ENCODE data around the gene DNAJC30. TPM values are rescaled to one million over a fixed set of nuclear protein-coding genes. Genes with fewer than 3 reads are reported as not detected.

Gene DNAJC30
- total RNA-seq, 1 donor from 2014 or later, result 1.6 TPM

DNA sequence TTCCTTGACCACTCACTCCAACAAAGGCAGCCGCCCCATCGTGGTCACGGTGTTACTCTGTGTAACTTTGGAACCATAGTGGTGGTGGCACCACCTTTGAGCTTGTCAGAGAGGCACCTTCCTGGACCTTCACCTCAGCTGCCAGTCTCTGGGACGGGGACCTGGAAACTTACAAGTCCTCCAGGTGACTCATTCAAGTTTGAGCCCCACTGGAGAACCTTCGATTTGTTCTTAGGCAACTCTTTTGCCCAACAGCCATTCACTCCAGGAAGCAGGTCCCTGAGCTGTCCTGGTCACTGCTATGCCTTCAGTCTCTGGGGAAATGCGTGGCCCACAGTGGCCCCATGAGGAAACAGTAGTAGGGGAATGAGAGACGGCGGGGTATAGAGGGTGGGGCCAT, 19.0 kb upstream of the DNAJC30 start:
- Histone ChIP-seq H3K4me3 (ENCODE audit: low read length in 3 of 3) (no peak overlapping the region), H3K27ac (ENCODE audit: low read depth, low read length) (no peak overlapping the region), H3K36me3 (ENCODE audit: control insufficient read depth in 3 of 3, insufficient read depth in 3 of 3, low read length in 3 of 3) (peaks cover 15 to 20% (median 20%) of the 10 kb centered on the region in 3 donors), H3K9me3 (ENCODE audit: control insufficient read depth in 3 of 3, low read length in 3 of 3) (no peaks in the 10 kb centered on the region), H3K4me1 (ENCODE audit: control insufficient read depth in 3 of 3, insufficient read depth in 3 of 3, low read length in 3 of 3) (no peaks in the 10 kb centered on the region), H3K27me3 (ENCODE audit: control insufficient read depth in 3 of 3, insufficient read depth in 3 of 3, low read length in 3 of 3) (no peaks in the 10 kb centered on the region), H3K9ac (ENCODE audit: low read depth in 1 of 3, low read length in 3 of 3) (no peak overlapping the region)

DNA sequence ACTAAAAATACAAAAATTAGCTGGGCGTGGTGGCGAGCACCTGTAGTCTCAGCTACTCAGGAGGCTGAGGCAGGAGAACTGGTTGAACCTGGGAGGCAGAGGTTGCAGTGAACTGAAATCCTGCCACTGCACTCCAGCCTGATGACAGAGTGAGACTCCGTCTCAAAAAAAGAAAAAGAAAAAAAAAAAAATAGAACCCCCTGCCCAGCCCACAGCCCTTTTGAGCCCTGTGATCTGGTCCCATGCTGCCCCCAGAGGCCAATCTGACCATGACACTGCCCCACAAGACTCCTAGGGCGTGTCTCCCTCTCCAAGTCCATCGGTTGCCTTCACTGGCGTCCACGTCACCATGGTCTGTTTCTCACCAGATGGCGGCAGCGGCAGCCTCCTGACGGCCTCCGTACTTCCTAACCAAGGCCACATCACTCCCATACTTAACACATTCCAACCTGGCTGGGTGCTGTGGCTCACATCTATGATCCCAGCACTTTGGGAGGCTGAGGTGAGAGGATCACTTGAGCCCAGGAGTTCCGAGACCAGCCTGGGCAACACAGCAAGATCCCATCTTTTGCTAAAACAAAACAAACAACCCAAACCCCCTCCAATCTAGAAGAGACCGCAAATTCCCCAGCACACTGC, 18.2 kb upstream of the DNAJC30 start:
- H3K36me3 ChIP-seq (ENCODE audit: control insufficient read depth in 3 of 3, insufficient read depth in 3 of 3, low read length in 3 of 3), result peaks cover 21 to 28% (median 25%) of the 10 kb centered on the region in 3 donors
- H3K4me3 ChIP-seq (ENCODE audit: low read length in 3 of 3), result no peak overlapping the region
- H3K9ac ChIP-seq (ENCODE audit: low read depth in 1 of 3, low read length in 3 of 3), result no peak overlapping the region
- no peaks in the 10 kb centered on the region for H3K4me1 ChIP-seq (ENCODE audit: control insufficient read depth in 3 of 3, insufficient read depth in 3 of 3, low read length in 3 of 3)
- H3K27ac ChIP-seq (ENCODE audit: low read depth, low read length), result no peak overlapping the region
- no peaks in the 10 kb centered on the region for H3K9me3 ChIP-seq (ENCODE audit: control insufficient read depth in 3 of 3, low read length in 3 of 3)
- no peaks in the 10 kb centered on the region for H3K27me3 ChIP-seq (ENCODE audit: control insufficient read depth in 3 of 3, insufficient read depth in 3 of 3, low read length in 3 of 3)

DNA sequence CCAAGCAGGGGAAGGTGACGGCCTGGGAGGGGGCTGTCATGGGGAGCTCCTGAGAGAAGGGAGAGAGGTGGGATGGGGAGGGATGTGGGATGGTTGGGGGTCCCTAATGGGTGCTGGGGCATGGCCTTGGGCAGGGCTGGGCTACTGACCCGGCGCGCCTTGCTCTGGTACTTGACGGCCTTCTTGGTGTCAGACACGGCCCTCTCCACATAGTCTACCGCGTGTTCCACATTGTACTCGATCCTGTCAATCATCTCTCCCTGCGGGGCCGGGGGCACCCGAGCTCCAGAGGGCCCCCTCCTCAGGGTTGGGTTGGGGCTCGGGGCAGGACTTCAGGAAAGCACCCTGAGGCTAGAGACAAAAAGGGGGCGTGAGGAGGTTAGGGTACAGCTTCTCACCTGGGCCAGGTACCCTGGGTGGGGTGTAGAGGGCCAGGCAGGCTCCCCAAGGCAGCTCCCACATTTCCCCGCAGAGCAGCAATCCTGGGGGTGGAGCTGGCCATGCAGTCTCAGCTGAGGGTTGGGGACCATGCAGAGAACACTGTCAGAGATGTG, 17.4 kb upstream of the DNAJC30 start:
- H3K9me3 ChIP-seq (ENCODE audit: control insufficient read depth in 3 of 3, low read length in 3 of 3), result no peaks in the 10 kb centered on the region
- H3K9ac ChIP-seq (ENCODE audit: low read depth in 1 of 3, low read length in 3 of 3), result no peak overlapping the region
- no peaks in the 10 kb centered on the region for H3K27me3 ChIP-seq (ENCODE audit: control insufficient read depth in 3 of 3, insufficient read depth in 3 of 3, low read length in 3 of 3)
- H3K36me3 ChIP-seq (ENCODE audit: control insufficient read depth in 3 of 3, insufficient read depth in 3 of 3, low read length in 3 of 3), result peaks cover 28 to 36% (median 33%) of the 10 kb centered on the region in 3 donors
- H3K27ac ChIP-seq (ENCODE audit: low read depth, low read length), result no peak overlapping the region
- H3K4me1 ChIP-seq (ENCODE audit: control insufficient read depth in 3 of 3, insufficient read depth in 3 of 3, low read length in 3 of 3), result no peaks in the 10 kb centered on the region
- H3K4me3 ChIP-seq (ENCODE audit: low read length in 3 of 3), result no peak overlapping the region

DNA sequence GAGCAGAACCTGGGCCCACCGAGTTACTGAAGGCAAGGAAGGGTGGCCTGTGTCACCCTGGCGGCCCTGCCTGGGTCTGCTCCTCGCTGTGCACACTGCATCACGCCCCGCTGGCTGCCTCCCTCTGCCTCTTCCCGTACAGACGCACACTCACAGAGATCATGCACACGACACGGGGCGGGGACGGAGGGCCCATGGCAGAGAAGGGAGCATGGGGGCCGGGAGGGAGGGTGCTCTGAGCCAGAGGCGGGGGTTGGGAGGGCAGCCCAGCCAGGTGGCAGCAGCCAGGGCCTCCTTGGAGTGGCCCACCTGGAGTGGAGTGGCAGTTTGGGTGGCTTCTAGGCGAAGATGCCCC, 16.8 kb upstream of the DNAJC30 start:
- Histone ChIP-seq H3K9me3 (ENCODE audit: control insufficient read depth in 3 of 3, low read length in 3 of 3) (no peaks in the 10 kb centered on the region), H3K27ac (ENCODE audit: low read depth, low read length) (no peak overlapping the region), H3K36me3 (ENCODE audit: control insufficient read depth in 3 of 3, insufficient read depth in 3 of 3, low read length in 3 of 3) (peaks cover 31 to 40% (median 39%) of the 10 kb centered on the region in 3 donors), H3K9ac (ENCODE audit: low read depth in 1 of 3, low read length in 3 of 3) (no peak overlapping the region), H3K27me3 (ENCODE audit: control insufficient read depth in 3 of 3, insufficient read depth in 3 of 3, low read length in 3 of 3) (no peaks in the 10 kb centered on the region), H3K4me3 (ENCODE audit: low read length in 3 of 3) (no peak overlapping the region), H3K4me1 (ENCODE audit: control insufficient read depth in 3 of 3, insufficient read depth in 3 of 3, low read length in 3 of 3) (no peaks in the 10 kb centered on the region)

DNA sequence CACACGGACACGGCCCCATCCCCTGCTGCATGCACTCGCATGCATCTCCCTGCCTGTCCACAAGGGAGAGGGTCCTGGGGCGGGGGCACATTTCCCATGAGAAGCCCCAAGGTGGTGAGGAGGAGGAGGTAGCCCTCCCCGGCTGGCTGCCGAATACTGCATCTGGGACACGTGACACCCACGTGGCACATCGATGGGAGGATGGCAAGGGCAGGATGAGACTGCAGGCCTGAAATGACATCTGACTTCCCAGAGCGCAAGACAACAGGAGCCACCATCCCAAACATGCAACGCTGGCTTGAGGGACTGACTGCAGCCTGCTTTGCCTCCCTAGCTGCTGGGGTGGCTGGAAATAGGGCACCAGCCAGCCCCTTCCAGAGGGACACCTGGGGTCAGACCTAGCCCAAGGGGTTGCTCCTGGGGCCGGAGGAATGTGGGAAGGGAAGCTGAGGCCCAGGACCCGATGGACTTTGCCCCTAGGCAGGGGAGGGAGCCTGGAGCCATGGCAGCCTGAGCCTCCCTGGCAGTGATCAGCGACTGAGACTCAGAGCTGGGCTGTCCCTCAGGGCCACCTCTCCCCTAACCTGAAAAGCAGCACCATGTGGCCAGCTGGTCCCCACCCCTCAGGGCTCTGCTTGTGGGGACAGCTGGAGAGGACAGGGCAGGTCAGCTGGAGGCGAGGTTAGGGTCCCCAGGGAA, 16.3 kb upstream of the DNAJC30 start:
- no peak overlapping the region for H3K27ac ChIP-seq (ENCODE audit: low read depth, low read length)
- H3K36me3 ChIP-seq (ENCODE audit: control insufficient read depth in 3 of 3, insufficient read depth in 3 of 3, low read length in 3 of 3), result peaks cover 34 to 45% (median 42%) of the 10 kb centered on the region in 3 donors
- no peaks in the 10 kb centered on the region for H3K4me1 ChIP-seq (ENCODE audit: control insufficient read depth in 3 of 3, insufficient read depth in 3 of 3, low read length in 3 of 3)
- no peak overlapping the region for H3K9ac ChIP-seq (ENCODE audit: low read depth in 1 of 3, low read length in 3 of 3)
- H3K27me3 ChIP-seq (ENCODE audit: control insufficient read depth in 3 of 3, insufficient read depth in 3 of 3, low read length in 3 of 3), result no peaks in the 10 kb centered on the region
- no peak overlapping the region for H3K4me3 ChIP-seq (ENCODE audit: low read length in 3 of 3)
- no peaks in the 10 kb centered on the region for H3K9me3 ChIP-seq (ENCODE audit: control insufficient read depth in 3 of 3, low read length in 3 of 3)

DNA sequence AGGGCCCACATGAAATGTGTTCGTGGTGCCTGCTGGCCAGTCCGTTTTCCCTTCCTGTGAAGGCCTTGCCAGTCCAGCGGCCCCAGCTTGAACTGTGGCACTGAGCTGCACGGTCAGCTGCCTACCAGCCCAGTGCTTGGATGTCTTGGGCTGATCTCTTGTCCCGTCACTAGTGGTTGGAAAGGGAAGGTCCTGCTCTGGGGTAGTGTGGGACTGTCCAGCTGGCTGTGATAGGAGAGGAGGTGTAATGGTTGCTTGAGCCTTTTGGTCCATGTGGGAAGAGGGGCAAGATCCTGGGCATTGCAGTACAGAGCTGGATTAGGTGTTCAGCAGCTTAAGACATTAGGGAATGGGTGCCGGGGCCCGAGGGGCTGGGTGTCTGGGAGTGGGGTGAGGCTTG, 15.2 kb upstream of the DNAJC30 start:
- H3K36me3 ChIP-seq (ENCODE audit: control insufficient read depth in 3 of 3, insufficient read depth in 3 of 3, low read length in 3 of 3), result peaks cover 45 to 56% (median 53%) of the 10 kb centered on the region in 3 donors
- H3K27me3 ChIP-seq (ENCODE audit: control insufficient read depth in 3 of 3, insufficient read depth in 3 of 3, low read length in 3 of 3), result no peaks in the 10 kb centered on the region
- no peak overlapping the region for H3K9ac ChIP-seq (ENCODE audit: low read depth in 1 of 3, low read length in 3 of 3)
- no peak overlapping the region for H3K27ac ChIP-seq (ENCODE audit: low read depth, low read length)
- H3K4me1 ChIP-seq (ENCODE audit: control insufficient read depth in 3 of 3, insufficient read depth in 3 of 3, low read length in 3 of 3), result no peaks in the 10 kb centered on the region
- H3K4me3 ChIP-seq (ENCODE audit: low read length in 3 of 3), result no peak overlapping the region
- no peaks in the 10 kb centered on the region for H3K9me3 ChIP-seq (ENCODE audit: control insufficient read depth in 3 of 3, low read length in 3 of 3)

DNA sequence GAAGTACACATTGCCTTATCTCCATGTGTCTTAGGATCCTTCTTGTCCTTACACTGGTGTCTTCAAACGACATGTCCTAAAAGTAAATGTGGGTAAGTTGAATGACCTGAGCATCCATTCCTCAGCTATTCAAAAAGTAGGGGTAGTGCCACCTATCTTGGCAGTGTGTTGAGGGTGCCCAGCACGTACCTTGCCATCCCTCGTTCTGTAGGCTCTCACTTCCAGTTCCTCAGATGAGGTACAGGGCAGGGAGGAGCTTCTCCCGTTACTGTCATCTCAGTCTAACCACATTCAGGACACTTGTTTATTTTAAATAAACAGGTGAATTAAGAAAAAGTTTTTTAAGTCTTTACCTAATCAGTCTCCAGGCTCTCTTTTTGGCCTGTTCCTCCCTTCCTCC, 13.1 kb upstream of the DNAJC30 start:
- no peaks in the 10 kb centered on the region for H3K27me3 ChIP-seq (ENCODE audit: control insufficient read depth in 3 of 3, insufficient read depth in 3 of 3, low read length in 3 of 3)
- H3K4me1 ChIP-seq (ENCODE audit: control insufficient read depth in 3 of 3, insufficient read depth in 3 of 3, low read length in 3 of 3), result no peaks in the 10 kb centered on the region
- H3K9me3 ChIP-seq (ENCODE audit: control insufficient read depth in 3 of 3, low read length in 3 of 3), result no peaks in the 10 kb centered on the region
- no peak overlapping the region for H3K4me3 ChIP-seq (ENCODE audit: low read length in 3 of 3)
- no peak overlapping the region for H3K9ac ChIP-seq (ENCODE audit: low read depth in 1 of 3, low read length in 3 of 3)
- peaks cover 64 to 72% (median 71%) of the 10 kb centered on the region in 3 donors for H3K36me3 ChIP-seq (ENCODE audit: control insufficient read depth in 3 of 3, insufficient read depth in 3 of 3, low read length in 3 of 3)
- no peak overlapping the region for H3K27ac ChIP-seq (ENCODE audit: low read depth, low read length)

DNA sequence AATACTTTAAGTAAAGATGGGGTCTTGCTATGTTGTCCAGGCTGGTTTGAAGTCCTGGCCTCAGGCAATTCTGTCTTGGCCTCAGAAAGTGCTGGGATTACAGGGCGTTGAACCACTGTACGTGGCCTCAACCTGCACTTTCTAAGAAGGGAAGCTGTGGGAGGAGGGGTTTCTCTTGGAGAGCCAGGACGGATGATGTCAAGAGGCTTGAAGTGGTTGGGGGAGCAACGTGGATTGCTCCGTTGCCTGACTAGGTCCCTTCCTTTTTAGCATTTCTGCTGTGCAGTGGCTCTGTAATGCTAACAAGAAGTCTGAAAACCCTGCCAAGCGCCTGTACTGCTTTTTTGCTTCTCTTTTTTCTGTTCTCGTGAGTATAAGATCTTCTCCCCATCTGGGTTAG, 7.4 kb upstream of the DNAJC30 start:
- H3K36me3 ChIP-seq (ENCODE audit: control insufficient read depth in 3 of 3, insufficient read depth in 3 of 3, low read length in 3 of 3), result peaks cover 62 to 72% (median 72%) of the 10 kb centered on the region in 3 donors
- H3K9ac ChIP-seq (ENCODE audit: low read depth in 1 of 3, low read length in 3 of 3), result no peak overlapping the region
- H3K27ac ChIP-seq (ENCODE audit: low read depth, low read length), result no peak overlapping the region
- H3K27me3 ChIP-seq (ENCODE audit: control insufficient read depth in 3 of 3, insufficient read depth in 3 of 3, low read length in 3 of 3), result no peaks in the 10 kb centered on the region
- no peak overlapping the region for H3K4me3 ChIP-seq (ENCODE audit: low read length in 3 of 3)
- H3K9me3 ChIP-seq (ENCODE audit: control insufficient read depth in 3 of 3, low read length in 3 of 3), result no peaks in the 10 kb centered on the region
- H3K4me1 ChIP-seq (ENCODE audit: control insufficient read depth in 3 of 3, insufficient read depth in 3 of 3, low read length in 3 of 3), result no peaks in the 10 kb centered on the region

DNA sequence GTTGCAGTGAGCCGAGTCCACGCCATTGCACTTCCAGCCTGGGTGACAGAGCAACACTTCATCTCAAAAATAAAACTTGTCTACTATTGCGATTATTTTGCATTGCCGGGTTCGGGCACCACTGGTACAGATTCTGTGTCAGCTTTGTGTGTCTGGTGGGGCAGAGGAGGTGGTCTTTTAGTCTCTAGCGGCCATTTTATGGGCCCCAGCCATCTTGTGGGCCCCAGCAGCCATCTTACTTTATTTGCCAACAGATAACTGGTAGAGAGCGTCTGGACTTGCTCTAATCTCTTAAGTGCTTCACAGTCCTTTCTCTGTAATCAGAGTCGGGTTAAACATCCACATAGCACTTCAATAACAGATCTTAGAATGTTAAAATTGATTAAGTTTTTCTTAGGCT, 5.0 kb upstream of the DNAJC30 start:
- H3K27me3 ChIP-seq (ENCODE audit: control insufficient read depth in 3 of 3, insufficient read depth in 3 of 3, low read length in 3 of 3), result no peaks in the 10 kb centered on the region
- no peak overlapping the region for H3K4me3 ChIP-seq (ENCODE audit: low read length in 3 of 3)
- H3K9ac ChIP-seq (ENCODE audit: low read depth in 1 of 3, low read length in 3 of 3), result no peak overlapping the region
- peaks cover 0 to 5% (median 4%) of the 10 kb centered on the region in 3 donors for H3K4me1 ChIP-seq (ENCODE audit: control insufficient read depth in 3 of 3, insufficient read depth in 3 of 3, low read length in 3 of 3)
- no peaks in the 10 kb centered on the region for H3K9me3 ChIP-seq (ENCODE audit: control insufficient read depth in 3 of 3, low read length in 3 of 3)
- peaks cover 46 to 51% (median 50%) of the 10 kb centered on the region in 3 donors for H3K36me3 ChIP-seq (ENCODE audit: control insufficient read depth in 3 of 3, insufficient read depth in 3 of 3, low read length in 3 of 3)
- no peak overlapping the region for H3K27ac ChIP-seq (ENCODE audit: low read depth, low read length)

DNA sequence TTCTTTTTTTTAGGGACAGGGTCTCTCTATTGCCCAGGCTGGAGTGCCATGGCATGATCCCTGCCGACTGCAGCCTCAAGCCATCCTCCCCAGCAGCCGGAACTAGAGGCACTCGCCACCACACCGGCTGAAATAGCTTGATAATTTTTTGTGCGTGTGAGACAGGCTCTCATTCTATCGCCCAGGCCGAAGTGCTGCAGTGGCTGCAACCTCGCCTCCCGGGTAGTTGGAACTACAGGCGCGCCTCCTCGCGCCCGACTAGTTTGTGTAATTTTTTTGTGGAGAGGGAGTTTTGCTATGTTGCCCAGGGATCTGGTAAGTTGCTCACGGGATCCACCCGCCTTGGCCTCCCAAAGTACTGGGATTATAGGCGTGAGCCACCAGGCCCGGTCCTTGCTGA, 2.1 kb upstream of the DNAJC30 start:
- H3K27me3 ChIP-seq (ENCODE audit: control insufficient read depth in 3 of 3, insufficient read depth in 3 of 3, low read length in 3 of 3), result no peaks in the 10 kb centered on the region
- no peak overlapping the region for H3K27ac ChIP-seq (ENCODE audit: low read depth, low read length)
- no peak overlapping the region for H3K9ac ChIP-seq (ENCODE audit: low read depth in 1 of 3, low read length in 3 of 3)
- H3K9me3 ChIP-seq (ENCODE audit: control insufficient read depth in 3 of 3, low read length in 3 of 3), result no peaks in the 10 kb centered on the region
- H3K36me3 ChIP-seq (ENCODE audit: control insufficient read depth in 3 of 3, insufficient read depth in 3 of 3, low read length in 3 of 3), result peaks cover 25 to 26% (median 25%) of the 10 kb centered on the region in 3 donors
- no peak overlapping the region for H3K4me3 ChIP-seq (ENCODE audit: low read length in 3 of 3)
- H3K4me1 ChIP-seq (ENCODE audit: control insufficient read depth in 3 of 3, insufficient read depth in 3 of 3, low read length in 3 of 3), result peaks cover 24 to 26% (median 25%) of the 10 kb centered on the region in 3 donors
